CD4-positive, alpha-beta T cell (primary cell): Measurements from ENCODE around the gene ATP6AP2. TPM values are rescaled to one million over a fixed set of nuclear protein-coding genes. Genes with fewer than 3 reads are reported as not detected.
A peak's percentile ranks its signal among the peaks of the same experiment; 100 is the strongest.

Experiments used
- ATAC-seq: fragments of 200-7000 bp; cut with Tn5 transposase; one replicate; pipeline ENCODE4 v1.10.0; 2022; ENCODE audit warnings: mild to moderate bottlenecking; ENCODE audit not compliant: poor library complexity
- CTCF ChIA-PET: fragments of 350-600 bp; sonication (Branson Sonifier 250); formaldehyde crosslinking; loops from one replicate; lab custom pipeline; 2021; ENCODE audit warnings: antibody characterized with exemption, inconsistent platforms; lab: Charles Lee
- POLR2A ChIA-PET: fragments of 350-600 bp; sonication (Branson Sonifier 250); formaldehyde crosslinking; loops from one replicate; lab custom pipeline; 2021; ENCODE audit warnings: antibody characterized with exemption, inconsistent platforms; lab: Charles Lee
- DNase-seq, 14 experiments: peaks; one replicate each; pipeline ENCODE4 v3.0.0-alpha.2; 2013 to 2020; ENCODE audit warnings: mixed read lengths in 2 of 14
- H3K27ac ChIP-seq, 2 donors: one replicate each; pipeline versions ENCODE4 v1.5.1 to v1.7.0; 2013; ENCODE audit warnings: low read length in 2 of 2, low read depth in 1 of 2, mild to moderate bottlenecking in 1 of 2
- H3K27me3 ChIP-seq, 2 experiments: 1 replicate in 1 of 2; 2 replicates in 1 of 2; pipeline versions ENCODE4 v1.6.1 to v1.7.0; 2013; ENCODE audit warnings: low read length in 2 of 2, control low read depth in 1 of 2, mild to moderate bottlenecking in 1 of 2, moderate library complexity in 1 of 2; ENCODE audit not compliant: insufficient read depth in 2 of 2, control insufficient read depth in 1 of 2
- H3K36me3 ChIP-seq: one replicate; pipeline ENCODE4 v1.6.1; 2013; ENCODE audit warnings: low read length, control low read depth; ENCODE audit not compliant: insufficient read depth
- H3K4me1 ChIP-seq: one replicate; pipeline ENCODE4 v1.6.1; 2013; ENCODE audit warnings: low read length, control low read depth; ENCODE audit not compliant: insufficient read depth
- H3K4me3 ChIP-seq: one replicate; pipeline ENCODE4 v1.5.1; 2013; ENCODE audit warnings: mild to moderate bottlenecking, low read length, moderate library complexity
- H3K9me3 ChIP-seq, 2 experiments: 1 replicate in 1 of 2; 2 replicates in 1 of 2; pipeline versions ENCODE4 v1.6.1 to v1.7.0; 2013; ENCODE audit warnings: low read length in 2 of 2, mild to moderate bottlenecking in 2 of 2, control low read depth in 1 of 2, moderate library complexity in 1 of 2; ENCODE audit not compliant: control insufficient read depth in 1 of 2, insufficient read depth in 1 of 2
- H3K27ac Mint-ChIP-seq: one replicate; pipeline ENCODE4 v1.8.0; 2020; ENCODE audit warnings: mixed read lengths
- H3K27me3 Mint-ChIP-seq: one replicate; pipeline ENCODE4 v1.8.0; 2021; ENCODE audit warnings: mixed read lengths
- H3K36me3 Mint-ChIP-seq: one replicate; pipeline ENCODE4 v1.8.0; 2021; ENCODE audit warnings: low read depth, mixed read lengths
- H3K4me1 Mint-ChIP-seq: one replicate; pipeline ENCODE4 v1.8.0; 2021; ENCODE audit warnings: low read depth, mixed read lengths
- H3K4me3 Mint-ChIP-seq: one replicate; pipeline ENCODE4 v1.8.0; 2020; ENCODE audit warnings: mild to moderate bottlenecking, mixed read lengths
- H3K9me3 Mint-ChIP-seq: one replicate; pipeline ENCODE4 v1.8.0; 2020; ENCODE audit warnings: mixed read lengths
- intact Hi-C, 2 experiments: fragments of 100-400 bp; cut with DNase I in 1 of 2; cut with micrococcal nuclease in 1 of 2; formaldehyde crosslinking; loops; one replicate each; pipeline versions ENCODE4 v1.15.1 to v1.9.0; 2023 to 2025; cut with DNase I, micrococcal nuclease
- total RNA-seq, 174 experiments: library from RNA in 2 of 174; stranded (reverse) in 2 of 174; gene quantifications; one replicate each; pipeline ENCODE4 v1.2.3 and lab custom pipeline; 2021 to 2026
- TF ChIP-seq, protein P1 (sequence below): fragments of 200-600 bp; IDR thresholded peaks from one replicate; pipeline ENCODE4 v1.8.0; 2022; ENCODE audit warnings: antibody characterized with exemption, mild to moderate bottlenecking

ATP6AP2 gene
- total RNA-seq, 2 experiments from 2014 or later = 73.8 to 78.7 TPM

DNA sequence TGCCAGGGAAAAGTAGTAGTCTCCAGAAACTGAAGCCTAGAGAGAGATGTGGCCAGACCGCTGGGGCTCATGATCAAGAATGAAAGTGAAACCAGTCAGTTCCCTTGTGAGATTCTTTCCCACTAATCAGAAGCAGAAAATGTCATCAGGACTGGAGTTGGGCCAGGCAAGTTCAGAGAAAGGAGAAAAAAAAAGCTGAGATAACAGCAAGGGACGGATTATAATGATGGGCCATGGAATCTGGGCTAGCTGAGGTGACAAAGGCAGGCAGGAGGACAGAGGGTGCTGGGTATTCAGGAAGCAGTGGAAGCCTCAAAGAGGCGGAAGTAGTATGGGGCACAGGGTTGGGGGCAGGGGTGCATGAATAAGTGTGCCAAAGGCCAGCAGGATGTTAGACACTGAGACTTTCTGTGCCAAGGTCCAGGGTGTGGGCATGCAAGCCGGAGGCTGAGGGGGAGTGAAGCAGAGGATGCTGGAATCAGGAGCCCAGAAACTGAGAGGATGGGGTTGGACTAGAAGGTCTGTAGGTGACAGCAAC, 64.1 kb downstream of the ATP6AP2 start:
- TF ChIP-seq, protein P1, sequence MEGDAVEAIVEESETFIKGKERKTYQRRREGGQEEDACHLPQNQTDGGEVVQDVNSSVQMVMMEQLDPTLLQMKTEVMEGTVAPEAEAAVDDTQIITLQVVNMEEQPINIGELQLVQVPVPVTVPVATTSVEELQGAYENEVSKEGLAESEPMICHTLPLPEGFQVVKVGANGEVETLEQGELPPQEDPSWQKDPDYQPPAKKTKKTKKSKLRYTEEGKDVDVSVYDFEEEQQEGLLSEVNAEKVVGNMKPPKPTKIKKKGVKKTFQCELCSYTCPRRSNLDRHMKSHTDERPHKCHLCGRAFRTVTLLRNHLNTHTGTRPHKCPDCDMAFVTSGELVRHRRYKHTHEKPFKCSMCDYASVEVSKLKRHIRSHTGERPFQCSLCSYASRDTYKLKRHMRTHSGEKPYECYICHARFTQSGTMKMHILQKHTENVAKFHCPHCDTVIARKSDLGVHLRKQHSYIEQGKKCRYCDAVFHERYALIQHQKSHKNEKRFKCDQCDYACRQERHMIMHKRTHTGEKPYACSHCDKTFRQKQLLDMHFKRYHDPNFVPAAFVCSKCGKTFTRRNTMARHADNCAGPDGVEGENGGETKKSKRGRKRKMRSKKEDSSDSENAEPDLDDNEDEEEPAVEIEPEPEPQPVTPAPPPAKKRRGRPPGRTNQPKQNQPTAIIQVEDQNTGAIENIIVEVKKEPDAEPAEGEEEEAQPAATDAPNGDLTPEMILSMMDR = no peak
- Mint-ChIP-seq H3K27ac (peak overlapping the region; percentile 94), H3K4me3 (peak overlapping the region; percentile 95), H3K4me1 (peaks cover 44% of the 10 kb centered on the region), H3K27me3 (no peaks in the 10 kb centered on the region), H3K36me3 (peaks cover 44% of the 10 kb centered on the region), H3K9me3 (no peaks in the 10 kb centered on the region)
- H3K9me3 ChIP-seq = no peaks in the 10 kb centered on the region
- ChIA-PET POLR2A (interaction anchor here (1.3 kb wide), 1 partner anchor 105 kb away, joined by 3 read pairs; no protein-coding TSS in a partner anchor), CTCF (interaction anchor here (1.9 kb wide), 1 partner anchor 101 kb away, joined by 6 read pairs; no protein-coding TSS in a partner anchor)
- H3K4me1 ChIP-seq = peaks cover 32% of the 10 kb centered on the region
- intact Hi-C loops = loop anchor here (2.0 to 10.0 kb wide), 3 partner anchors 60 to 680 kb away; partner anchors contain the start of gene ATP6AP2 (in 1 of the 2)
- DNase-seq (peak in 13 of 14 experiments; percentile 2 to 80 (median 31)), ATAC-seq (peak; percentile 52)
- peaks cover 13% of the 10 kb centered on the region for H3K36me3 ChIP-seq
- no peaks in the 10 kb centered on the region for H3K27me3 ChIP-seq
- H3K27ac ChIP-seq = peak overlapping the region; percentile 47 to 84
- peak overlapping the region; percentile 60 for H3K4me3 ChIP-seq

DNA sequence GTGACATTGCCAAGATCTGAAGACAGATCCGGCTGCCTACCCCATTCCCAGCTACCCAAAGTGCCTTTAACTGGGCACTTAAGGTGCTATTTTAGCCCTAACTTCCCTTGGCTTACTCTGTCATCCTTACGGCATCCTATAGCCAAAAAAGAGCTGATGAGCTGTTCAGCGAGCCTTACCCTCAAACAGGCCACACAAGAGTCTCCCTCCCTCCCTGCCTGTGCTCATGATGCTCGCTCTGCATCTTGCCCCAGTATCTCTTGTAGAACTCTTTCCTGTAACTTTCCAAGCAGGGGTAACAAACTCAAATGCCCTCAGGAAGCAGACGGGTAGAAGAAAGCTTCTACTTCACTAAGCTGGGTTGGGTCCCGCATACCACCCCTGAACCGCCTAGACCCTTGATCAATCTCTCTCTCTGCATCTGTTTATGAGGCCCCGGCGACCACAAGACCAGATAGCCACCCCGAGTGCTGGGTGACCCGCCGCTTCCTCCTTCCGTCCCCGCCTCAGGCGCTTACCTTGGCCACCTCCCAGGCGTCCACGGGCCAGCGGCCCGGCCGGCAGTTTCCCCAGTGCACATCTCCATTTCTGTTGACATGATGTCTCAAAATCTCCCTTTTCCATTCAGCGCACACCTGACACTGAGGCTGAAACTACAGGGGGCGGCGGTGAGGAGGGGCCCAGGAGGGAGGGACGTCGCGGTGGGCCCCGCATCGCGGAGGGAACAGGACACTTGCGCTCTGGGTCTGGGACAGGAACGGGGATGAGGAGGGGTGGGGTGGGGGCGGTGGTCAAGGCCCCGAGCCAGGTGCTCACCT, 65.9 kb downstream of the ATP6AP2 start:
- Mint-ChIP-seq H3K27ac (peak overlapping the region; percentile 91), H3K36me3 (peaks cover 40% of the 10 kb centered on the region), H3K9me3 (no peaks in the 10 kb centered on the region), H3K27me3 (no peaks in the 10 kb centered on the region), H3K4me1 (peaks cover 46% of the 10 kb centered on the region), H3K4me3 (peak overlapping the region; percentile 98)
- peak; percentile 19 for ATAC-seq
- TF ChIP-seq, protein P1 = no peak
- ChIA-PET CTCF (interaction anchor here (1.2 to 1.7 kb wide), 3 partner anchors 66 to 147 kb away, joined by 3 to 4 read pairs (median 3); partner anchors contain the start of gene ATP6AP2), POLR2A (interaction anchor here (0.6 to 2.0 kb wide), 3 partner anchors 66 to 480 kb away, joined by 3 to 7 read pairs (median 5); partner anchors contain the start of genes ATP6AP2 and MED14)
- DNase-seq = peak in 10 of 14 experiments; percentile 2 to 51 (median 15)
- Histone ChIP-seq H3K4me3 (peak overlapping the region; percentile 80), H3K36me3 (peaks cover 18% of the 10 kb centered on the region), H3K27me3 (no peaks in the 10 kb centered on the region), H3K9me3 (no peaks in the 10 kb centered on the region), H3K4me1 (peaks cover 32% of the 10 kb centered on the region), H3K27ac (peak overlapping the region; percentile 69 to 90)
- intact Hi-C loops = loop anchor here (1.0 to 10.0 kb wide), 3 partner anchors 62 to 678 kb away; partner anchors contain the start of genes ATP6AP2 (in 1 of the 2) and MED14 (in 1 of the 2)
